HK-2 (cell line): ENCODE measurements around the gene CPEB1.
"Not testable (repeated sequence)": the region's sequence is repeated elsewhere in the genome, so short reads cannot be mapped to it uniquely, and the experiment has no call there.

Source experiments
- DNase-seq: peaks from one replicate; pipeline ENCODE4 v3.0.0-alpha.2; 2018; ENCODE audit not compliant: unreplicated experiment

Gene CPEB1

GRCh38 chr15:82545002-82545401, 102.2 kb downstream of the CPEB1 start:
- DNase-seq, result no peak

- DNase-seq, result no peak
These were observed 102.7 kb downstream of the CPEB1 start for GRCh38 chr15:82544431-82544830.

GRCh38 chr15:82543160-82543559, 104.0 kb downstream of the CPEB1 start:
- DNase-seq, result no peak

GRCh38 chr15:82540984-82541431, 106.2 kb downstream of the CPEB1 start:
- peak; percentile 41 for DNase-seq

GRCh38 chr15:82540055-82540983, 106.8 kb downstream of the CPEB1 start, which contains the start of gene RPS17:
Gene RPS17 (minus strand): TSS chr15:82540457. CDS start chr15:82540428, 29 bp downstream.
- peak; percentile 94 for DNase-seq

- no peak for DNase-seq
These were observed 107.5 kb downstream of the CPEB1 start for GRCh38 chr15:82539691-82540054.

GRCh38 chr15:82538961-82539690, 108.0 kb downstream of the CPEB1 start:
- no peak for DNase-seq

GRCh38 chr15:82537351-82537908, 109.7 kb downstream of the CPEB1 start:
- DNase-seq, result no peak

- DNase-seq, result no peak
These were observed 110.5 kb downstream of the CPEB1 start for GRCh38 chr15:82536409-82537350.

GRCh38 chr15:82535566-82536408, 111.4 kb downstream of the CPEB1 start:
- no peak for DNase-seq

- DNase-seq, result not testable (repeated sequence)
These were observed 112.0 kb downstream of the CPEB1 start for GRCh38 chr15:82535151-82535550.

GRCh38 chr15:82534457-82534861, 112.7 kb downstream of the CPEB1 start:
- DNase-seq, result not testable (repeated sequence)

- no peak for DNase-seq
These were observed 113.4 kb downstream of the CPEB1 start for GRCh38 chr15:82533801-82534200.

- no peak for DNase-seq
These were observed 114.1 kb downstream of the CPEB1 start for GRCh38 chr15:82532991-82533481.

- no peak for DNase-seq
These were observed 114.7 kb downstream of the CPEB1 start for GRCh38 chr15:82532383-82532990.

- no peak for DNase-seq
These were observed 115.4 kb downstream of the CPEB1 start for GRCh38 chr15:82531496-82532382.

GRCh38 chr15:82530606-82531379, 116.4 kb downstream of the CPEB1 start:
- peak; percentile 78 for DNase-seq

GRCh38 chr15:82530006-82530405, 117.2 kb downstream of the CPEB1 start:
- DNase-seq, result no peak
